ENCODE measurements around the gene MAP3K5.

MAP3K5 gene

DNA sequence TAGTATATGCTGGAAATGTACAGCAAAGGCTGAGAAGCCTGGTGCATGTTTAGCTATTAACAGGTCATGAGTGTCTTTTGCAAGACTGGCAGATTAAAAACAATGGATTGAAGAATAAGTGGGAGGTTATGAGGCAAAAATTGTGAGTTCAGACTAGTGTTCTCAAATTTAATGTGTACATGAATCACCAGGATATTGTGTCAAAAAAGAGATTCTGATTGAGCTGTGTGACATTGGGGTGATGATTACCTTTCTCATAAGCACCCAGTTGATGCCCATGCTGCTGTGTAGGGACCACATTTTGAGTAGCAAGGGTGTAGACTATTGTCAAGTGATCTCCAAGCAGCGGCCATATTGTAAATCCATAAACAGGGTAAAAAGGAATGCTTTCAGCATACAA, 44.8 kb downstream of the MAP3K5 start:
- DNase-seq (ENCODE audit: low read depth), result no peak

DNA sequence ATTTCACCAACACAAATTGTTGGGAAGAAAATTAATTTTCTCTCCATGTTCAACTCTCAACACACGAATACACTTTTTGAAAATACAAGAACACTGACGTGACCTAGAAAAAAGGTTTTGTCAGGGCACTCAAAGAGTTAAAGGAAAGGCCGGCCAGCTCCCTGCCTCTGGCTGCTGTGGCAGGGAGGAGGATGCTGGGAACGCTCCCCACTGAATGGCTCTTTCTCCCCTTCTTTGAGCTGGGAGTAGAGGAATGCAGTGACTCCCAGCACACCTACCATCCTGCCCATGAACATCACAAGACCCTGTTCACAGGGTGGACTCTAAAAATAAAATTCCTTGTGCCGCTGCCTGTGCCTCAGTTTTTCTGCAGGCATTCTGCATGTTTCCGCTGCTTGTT, 47.0 kb downstream of the MAP3K5 start:
- no peak for DNase-seq (ENCODE audit: low read depth)

GRCh38 chr6:136744889-136745288, 47.4 kb downstream of the MAP3K5 start:
- no peak for DNase-seq (ENCODE audit: low read depth)

DNA sequence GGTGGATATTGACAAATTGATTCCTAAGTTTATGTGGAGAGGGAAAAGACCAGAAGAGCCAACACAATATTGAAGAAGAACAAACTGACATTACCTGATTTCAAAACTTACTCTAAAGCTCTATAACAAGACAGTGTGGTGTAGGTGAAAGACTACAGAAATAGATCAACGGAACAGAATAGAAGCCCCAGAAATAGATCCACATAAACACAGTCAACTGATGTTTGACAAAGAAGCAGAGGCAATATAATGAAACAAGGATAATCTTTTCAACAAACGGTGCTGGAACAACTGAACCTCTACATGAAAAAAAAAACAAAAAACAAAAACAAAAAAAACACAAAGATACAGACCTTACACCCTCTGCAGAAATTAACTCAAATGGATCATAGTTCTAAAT, 50.2 kb downstream of the MAP3K5 start:
- DNase-seq (ENCODE audit: low read depth), result no peak

DNA sequence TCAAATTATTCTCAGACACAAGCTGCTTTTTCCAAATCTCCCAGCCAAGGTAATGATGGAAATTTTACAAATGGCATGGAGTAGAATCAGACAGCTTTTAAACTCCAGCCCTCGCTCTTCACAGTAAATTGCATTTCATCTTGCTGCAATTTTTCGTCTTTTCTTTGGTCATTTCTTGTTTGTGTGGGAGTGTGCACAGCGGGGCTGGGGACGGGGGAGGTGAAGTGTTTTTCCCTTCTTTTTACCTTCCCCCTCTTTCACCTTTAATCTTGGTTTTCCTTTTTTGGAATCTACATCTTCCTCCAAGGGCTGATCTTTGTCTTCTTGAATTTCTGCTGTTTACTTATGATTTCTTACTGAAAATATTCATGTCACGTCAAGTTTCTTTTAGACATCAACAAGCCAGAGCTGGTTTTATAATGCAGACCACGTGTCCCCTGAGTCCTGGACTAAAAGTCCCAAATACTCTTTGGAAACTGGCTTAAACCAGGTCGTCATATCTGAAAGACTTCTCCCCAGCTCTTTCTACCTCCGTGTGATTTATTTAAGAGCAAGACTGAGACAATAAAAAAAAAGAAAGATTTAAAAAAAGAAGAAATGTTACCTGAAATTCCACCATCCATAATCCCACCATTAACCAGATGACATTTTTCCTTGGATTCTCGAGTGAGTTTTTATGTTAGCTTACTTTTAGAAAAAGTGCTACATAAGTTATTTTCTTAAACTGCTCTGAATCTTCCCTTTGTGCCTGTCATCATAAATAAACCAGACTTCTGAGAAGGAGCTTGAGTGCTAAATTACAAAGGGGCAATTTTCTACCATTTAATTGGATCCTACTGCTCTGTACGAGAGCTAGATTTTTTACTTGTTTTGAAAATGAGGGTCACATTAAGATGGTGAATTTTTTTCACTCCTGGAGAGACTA, 52.0 kb downstream of the MAP3K5 start:
- peak; percentile 24 for DNase-seq (ENCODE audit: low read depth)

GRCh38 chr6:136739501-136739900, 52.8 kb downstream of the MAP3K5 start:
- no peak for DNase-seq (ENCODE audit: low read depth)

GRCh38 chr6:136739071-136739470, 53.2 kb downstream of the MAP3K5 start:
- DNase-seq (ENCODE audit: low read depth), result no peak

GRCh38 chr6:136738692-136739057, 53.6 kb downstream of the MAP3K5 start:
- DNase-seq (ENCODE audit: low read depth), result no peak

- peak; percentile 71 for DNase-seq (ENCODE audit: low read depth)
These were observed 54.2 kb downstream of the MAP3K5 start for GRCh38 chr6:136737871-136738691.

DNA sequence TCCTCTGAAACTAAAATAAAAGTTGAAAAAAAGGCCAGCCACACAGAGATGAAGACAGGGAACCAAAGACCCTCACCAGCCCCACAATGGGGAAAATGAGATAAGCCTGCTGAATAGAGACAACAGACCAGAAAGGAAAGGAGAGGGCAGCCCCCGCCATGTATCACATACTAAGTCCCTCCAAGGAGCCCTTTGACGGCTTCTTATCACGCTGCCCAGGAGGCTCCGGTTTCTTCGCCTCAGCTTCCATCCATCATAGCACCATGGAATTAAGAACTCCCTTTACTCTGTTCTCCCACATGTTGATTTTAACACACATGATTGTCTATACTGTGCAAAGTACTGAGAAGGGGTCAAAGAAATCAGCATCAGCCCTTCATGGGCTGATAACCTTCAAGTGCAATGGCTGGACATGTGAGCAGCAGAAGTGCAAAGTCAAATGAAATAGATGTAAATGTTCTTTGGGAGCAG, 54.9 kb downstream of the MAP3K5 start:
- no peak for DNase-seq (ENCODE audit: low read depth)

DNA sequence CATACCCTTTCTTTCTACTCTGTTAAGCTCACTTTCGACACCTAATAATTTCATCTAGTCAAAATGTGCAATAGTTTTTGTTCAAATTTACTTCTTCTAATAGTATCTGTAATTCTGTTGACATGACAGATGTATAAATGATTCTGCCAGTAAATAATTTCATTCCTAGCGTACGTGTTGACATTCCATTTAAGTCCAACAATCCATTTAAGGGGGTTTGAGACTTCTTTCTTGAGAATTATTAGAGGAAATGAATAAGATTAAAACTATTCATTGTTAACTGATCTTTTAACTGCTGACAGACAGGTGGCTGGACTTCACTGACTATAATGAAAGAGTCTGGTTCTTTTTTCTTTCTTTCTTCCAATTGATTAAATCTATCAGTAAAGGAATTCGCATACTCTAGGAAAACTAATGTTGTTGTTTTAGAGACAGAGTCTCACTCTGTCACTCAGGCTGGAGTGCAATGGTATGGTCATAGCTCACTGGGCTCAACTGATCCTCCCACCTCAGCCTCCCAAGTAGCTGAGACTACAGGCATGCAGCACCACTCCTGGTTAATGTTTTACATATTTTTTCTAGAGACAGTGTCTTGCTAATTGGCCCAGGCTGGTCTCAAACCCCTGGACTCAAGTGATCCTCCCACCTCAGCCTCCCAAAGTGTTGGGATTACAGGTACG, 55.9 kb downstream of the MAP3K5 start:
- no peak for DNase-seq (ENCODE audit: low read depth)

GRCh38 chr6:136734977-136735376, 57.3 kb downstream of the MAP3K5 start:
- no peak for DNase-seq (ENCODE audit: low read depth)

DNA sequence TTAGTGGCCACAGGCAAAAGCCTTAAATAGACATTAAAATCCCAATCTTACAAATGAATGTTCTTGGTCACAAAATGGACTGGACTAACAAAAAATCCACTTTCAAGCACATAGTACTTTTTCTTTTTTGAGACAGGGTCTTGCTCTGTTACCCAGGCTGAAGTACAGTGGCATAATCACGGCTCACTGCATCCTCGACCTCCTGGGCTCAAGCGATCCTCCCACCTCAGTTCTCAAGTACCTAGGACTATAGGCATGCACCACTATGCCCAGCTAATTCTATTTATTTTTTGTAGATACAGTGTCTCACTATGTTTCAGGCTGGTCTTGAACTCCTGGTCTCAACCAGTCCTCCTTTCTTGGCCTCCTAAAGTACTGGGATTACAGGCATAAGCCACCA, 59.4 kb downstream of the MAP3K5 start:
- no peak for DNase-seq (ENCODE audit: low read depth)

- DNase-seq (ENCODE audit: low read depth), result no peak
These were observed 62.4 kb downstream of the MAP3K5 start for GRCh38 chr6:136729832-136730231.

- no peak for DNase-seq (ENCODE audit: low read depth)
These were observed 63.2 kb downstream of the MAP3K5 start for GRCh38 chr6:136728976-136729515.

DNA sequence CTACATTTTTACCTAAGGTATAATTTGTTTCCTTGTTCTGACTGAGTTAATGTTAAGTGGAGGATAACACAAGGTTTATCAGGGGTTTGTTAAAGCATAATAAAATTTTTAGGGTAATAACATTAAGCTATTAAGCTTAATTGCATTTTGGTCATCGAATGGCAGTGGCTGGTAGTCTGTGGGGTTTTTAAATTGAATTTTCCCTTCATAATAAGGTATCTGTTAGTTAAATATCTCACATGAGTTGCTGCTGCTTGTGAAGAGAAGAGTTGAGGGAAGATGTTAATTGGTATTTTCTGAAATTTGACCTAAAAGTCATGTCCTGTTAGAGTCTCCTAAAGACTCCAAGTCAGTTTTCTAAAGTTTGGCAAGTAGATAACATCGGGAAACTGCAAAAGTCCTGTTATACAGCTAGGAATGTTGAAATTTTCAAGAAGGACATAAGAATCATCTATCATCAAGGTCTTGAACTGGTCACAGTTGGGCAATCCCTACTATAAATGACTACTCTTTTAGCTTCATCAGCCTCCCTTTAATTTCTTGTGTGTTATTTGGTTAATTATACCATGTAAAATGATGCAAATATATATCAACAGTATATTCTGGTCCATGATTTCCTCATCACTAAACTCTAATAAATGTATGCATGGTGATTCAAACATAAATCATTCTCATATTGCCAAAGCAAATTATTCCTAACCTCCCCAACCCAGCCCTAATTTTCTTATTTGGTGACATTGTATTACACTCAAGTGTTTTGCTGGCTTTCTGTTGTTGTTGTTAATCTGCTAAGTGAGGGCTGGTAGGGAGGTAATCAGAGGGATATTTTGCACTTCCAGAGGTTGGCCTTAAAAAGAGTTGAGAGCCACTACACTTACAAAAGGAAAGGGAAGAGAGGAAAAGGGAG, 64.0 kb downstream of the MAP3K5 start:
- no peak for DNase-seq (ENCODE audit: low read depth)

GRCh38 chr6:136726837-136727557, 65.3 kb downstream of the MAP3K5 start:
- no peak for DNase-seq (ENCODE audit: low read depth)

GRCh38 chr6:136725124-136725523, 67.2 kb downstream of the MAP3K5 start:
- no peak for DNase-seq (ENCODE audit: low read depth)

DNA sequence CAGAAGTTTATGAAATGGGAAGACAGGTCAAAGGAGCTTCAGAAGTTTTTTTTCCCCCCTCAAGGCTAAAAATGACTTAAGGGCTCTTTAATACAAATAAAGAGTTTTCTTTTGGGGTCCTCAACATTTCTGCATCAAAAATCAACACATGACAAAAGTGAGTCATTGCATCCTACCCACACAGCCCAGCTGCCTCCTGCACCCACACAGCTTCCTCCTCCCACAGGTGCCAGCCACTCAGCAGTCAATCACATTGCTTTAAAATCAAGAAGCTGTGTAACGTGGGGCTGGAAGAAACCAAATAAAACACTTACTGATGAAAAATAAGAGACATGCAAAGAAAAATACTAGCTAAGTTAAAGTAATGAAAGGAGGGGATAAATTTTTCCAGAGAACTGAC, 68.5 kb downstream of the MAP3K5 start:
- no peak for DNase-seq (ENCODE audit: low read depth)

GRCh38 chr6:136721467-136721866, 70.8 kb downstream of the MAP3K5 start:
- no peak for DNase-seq (ENCODE audit: low read depth)
